Activated gamma-delta T cell treated with Interleukin-2 at 50 U/mL for 16 hours (primary cell): ENCODE measurements around the gene VENTX.
"Not testable (repeated sequence)": the region's sequence is repeated elsewhere in the genome, so short reads cannot be mapped to it uniquely, and the experiment has no call there.

Source experiments
- DNase-seq: peaks from one replicate; pipeline ENCODE4 v3.0.0-alpha.2; 2020

Gene VENTX

GRCh38 chr10:133217800-133218589 is 19.7 kb upstream of the VENTX start:
- DNase-seq = no peak

DNA sequence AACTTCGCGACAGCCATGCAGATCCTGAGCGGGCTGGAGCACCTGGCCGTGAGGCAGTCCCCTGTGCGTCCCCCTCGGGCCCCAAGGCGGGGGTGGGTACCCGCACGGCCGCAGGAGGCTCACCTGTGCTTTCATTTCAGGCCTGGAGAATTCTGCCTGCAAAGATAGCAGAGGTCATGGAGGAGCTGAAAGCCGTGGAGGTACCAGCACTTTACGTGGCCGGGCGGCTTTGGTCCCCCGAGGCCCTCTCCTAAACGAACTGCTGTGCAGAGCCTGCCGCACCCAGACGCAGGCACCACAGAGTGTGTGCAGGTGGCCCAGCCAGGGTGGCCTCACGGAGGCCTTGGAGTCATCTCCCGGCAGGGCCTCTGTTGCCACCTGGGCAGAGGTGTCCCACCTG is 18.8 kb upstream of the VENTX start:
- DNase-seq = no peak

GRCh38 chr10:133219782-133220181 is 17.9 kb upstream of the VENTX start:
- no peak for DNase-seq

DNA sequence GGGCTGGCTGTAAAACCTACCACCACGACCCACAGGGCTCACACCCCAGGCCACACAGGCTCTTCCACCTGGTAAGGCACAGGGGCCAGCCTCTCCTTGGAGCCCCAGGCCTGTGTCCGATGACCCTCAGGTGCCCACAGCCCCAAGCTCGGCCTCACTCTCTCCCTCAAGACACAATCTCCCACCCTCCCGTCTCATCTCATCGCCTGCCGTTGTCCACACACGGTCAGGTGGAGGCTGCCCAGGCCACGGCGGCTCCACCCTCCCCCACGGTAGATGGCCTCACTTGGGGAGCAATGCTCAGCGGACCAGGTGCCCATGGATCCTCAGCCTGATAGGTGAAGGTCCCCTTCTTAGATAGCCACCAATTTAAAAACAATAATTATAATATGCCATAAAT is 16.3 kb upstream of the VENTX start:
- no peak for DNase-seq

- not testable (repeated sequence) for DNase-seq
These were observed 15.9 kb upstream of the VENTX start for GRCh38 chr10:133221756-133222155.

GRCh38 chr10:133224076-133224475 is 13.6 kb upstream of the VENTX start:
- DNase-seq = no peak

- DNase-seq = no peak
These were observed 12.8 kb upstream of the VENTX start for GRCh38 chr10:133224756-133225372.

GRCh38 chr10:133225707-133226191 is 11.9 kb upstream of the VENTX start:
- no peak for DNase-seq

- DNase-seq = no peak
These were observed 11.3 kb upstream of the VENTX start for GRCh38 chr10:133226251-133226808.

DNA sequence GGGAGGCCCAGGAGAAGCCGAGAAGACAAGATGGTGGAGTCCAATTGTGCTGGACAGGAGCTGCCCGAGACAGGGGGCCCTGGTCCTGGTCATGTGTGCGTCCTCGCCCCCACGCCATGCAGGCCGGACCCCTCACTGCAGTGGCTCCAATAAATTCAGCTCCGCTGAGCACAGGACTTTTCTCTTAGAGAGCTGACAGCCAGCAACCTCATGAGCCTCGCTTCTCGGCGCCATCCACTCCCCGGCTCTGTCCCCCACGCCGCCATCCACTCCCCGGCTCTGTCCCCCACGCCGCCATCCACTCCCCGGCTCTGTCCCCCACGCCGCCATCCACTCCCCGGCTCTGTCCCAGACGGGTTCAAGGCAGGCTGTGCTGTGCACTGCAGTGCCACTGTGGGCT is 10.4 kb upstream of the VENTX start:
- DNase-seq = no peak

- no peak for DNase-seq
These were observed 8.2 kb upstream of the VENTX start for GRCh38 chr10:133229265-133230043.

GRCh38 chr10:133230044-133230361 is 7.7 kb upstream of the VENTX start, which contains the start of gene UTF1:
Gene UTF1, plus strand, starts transcription at chr10:133230217. Its CDS starts 72 bp downstream, at chr10:133230289.
- DNase-seq = no peak

DNA sequence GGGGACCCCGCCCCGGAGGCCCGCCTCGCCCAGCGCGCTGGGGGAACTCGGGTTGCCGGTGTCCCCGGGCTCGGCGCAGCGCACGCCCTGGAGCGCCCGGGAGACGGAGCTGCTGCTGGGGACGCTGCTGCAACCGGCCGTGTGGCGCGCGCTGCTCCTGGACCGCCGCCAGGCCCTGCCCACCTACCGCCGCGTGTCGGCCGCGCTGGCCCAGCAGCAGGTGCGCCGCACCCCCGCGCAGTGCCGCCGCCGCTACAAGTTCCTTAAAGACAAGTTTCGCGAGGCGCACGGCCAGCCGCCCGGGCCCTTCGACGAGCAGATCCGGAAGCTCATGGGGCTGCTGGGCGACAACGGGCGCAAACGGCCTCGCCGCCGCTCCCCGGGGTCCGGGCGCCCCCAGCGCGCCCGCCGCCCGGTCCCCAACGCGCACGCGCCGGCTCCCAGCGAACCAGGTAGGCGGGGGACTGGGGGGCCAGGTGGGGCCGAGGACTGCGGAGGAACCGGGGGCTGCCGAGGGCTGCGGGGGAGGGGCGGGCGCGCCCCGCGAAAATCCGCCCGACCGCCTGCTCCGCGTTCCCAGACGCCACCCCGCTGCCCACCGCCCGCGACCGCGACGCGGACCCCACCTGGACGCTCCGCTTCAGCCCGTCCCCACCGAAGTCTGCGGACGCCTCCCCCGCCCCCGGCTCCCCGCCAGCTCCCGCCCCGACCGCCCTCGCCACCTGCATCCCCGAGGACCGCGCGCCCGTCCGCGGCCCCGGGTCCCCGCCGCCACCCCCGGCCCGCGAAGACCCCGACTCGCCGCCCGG is 7.1 kb upstream of the VENTX start:
- no peak for DNase-seq

GRCh38 chr10:133231244-133231945 is 6.3 kb upstream of the VENTX start:
- no peak for DNase-seq

- no peak for DNase-seq
These were observed 5.6 kb upstream of the VENTX start for GRCh38 chr10:133231946-133232574.

DNA sequence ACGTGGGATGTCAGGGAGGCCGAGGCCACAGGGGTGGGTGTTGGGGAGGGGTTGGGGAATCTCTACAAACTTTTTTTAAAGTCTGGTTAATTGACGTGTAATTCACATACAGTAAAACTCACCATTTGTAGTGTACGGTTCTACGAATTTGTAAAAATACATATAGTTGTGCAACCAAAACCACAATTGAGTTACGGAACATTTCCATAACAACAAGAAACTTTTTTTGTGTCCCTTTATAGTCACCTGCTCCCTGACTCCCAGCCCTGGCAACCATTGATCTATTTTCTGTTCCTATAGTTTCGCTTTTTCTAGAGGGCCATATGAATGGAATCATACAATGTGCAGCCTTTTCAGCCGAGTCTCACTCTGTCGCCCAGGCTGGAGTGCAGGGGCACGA is 2.9 kb upstream of the VENTX start:
- not testable (repeated sequence) for DNase-seq

DNA sequence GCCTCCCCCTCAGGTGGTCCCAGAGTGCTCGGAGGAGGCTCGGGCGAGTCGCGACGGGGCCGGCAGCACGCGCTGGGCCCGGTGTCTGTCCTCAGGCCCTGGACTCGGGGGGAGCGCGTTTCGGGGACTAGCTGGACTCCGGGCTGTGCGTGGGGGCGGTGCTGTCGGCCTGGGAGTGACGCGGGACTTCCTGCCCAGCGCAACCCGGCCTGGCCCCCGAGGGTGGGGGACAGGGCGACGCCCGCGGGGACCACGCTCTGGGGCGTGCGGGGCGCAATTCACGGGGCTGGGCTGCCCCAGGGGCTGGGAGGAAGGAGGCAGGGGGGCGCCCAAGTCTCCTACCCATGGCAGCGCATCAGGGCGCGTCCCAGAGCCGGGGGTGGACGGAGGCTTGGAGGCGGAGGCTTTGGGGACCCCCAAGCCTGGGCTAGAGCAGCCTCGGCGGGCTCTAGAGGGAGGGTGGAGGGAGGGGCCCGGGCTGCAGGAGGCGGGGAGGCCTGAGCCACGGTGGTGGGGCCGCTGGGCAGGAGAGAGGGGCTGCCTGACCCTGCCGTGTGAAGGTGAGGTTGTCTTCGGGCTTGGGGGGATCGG is 2.3 kb upstream of the VENTX start:
- no peak for DNase-seq

- DNase-seq = no peak
These were observed 1.7 kb upstream of the VENTX start for GRCh38 chr10:133235932-133236331.

GRCh38 chr10:133236401-133237240 is 1.0 kb upstream of the VENTX start:
- DNase-seq = no peak

GRCh38 chr10:133237241-133237587 is 441 bp upstream of the VENTX start:
- no peak for DNase-seq
